Hematopoietic multipotent progenitor cell treated with erythropoietin and hydrocortisone succinate and interleukin-3 and kit ligand, for 17 days (in vitro differentiated cells): ENCODE data around the gene PDIA5.
"Not testable (repeated sequence)": the region's sequence is repeated elsewhere in the genome, so short reads cannot be mapped to it uniquely, and the experiment has no call there.

ENCODE experiments used
- DNase-seq: peaks from one replicate; pipeline ENCODE4 v3.0.0-alpha.2; 2015; ENCODE audit warnings: low spot score

The PDIA5 gene

DNA sequence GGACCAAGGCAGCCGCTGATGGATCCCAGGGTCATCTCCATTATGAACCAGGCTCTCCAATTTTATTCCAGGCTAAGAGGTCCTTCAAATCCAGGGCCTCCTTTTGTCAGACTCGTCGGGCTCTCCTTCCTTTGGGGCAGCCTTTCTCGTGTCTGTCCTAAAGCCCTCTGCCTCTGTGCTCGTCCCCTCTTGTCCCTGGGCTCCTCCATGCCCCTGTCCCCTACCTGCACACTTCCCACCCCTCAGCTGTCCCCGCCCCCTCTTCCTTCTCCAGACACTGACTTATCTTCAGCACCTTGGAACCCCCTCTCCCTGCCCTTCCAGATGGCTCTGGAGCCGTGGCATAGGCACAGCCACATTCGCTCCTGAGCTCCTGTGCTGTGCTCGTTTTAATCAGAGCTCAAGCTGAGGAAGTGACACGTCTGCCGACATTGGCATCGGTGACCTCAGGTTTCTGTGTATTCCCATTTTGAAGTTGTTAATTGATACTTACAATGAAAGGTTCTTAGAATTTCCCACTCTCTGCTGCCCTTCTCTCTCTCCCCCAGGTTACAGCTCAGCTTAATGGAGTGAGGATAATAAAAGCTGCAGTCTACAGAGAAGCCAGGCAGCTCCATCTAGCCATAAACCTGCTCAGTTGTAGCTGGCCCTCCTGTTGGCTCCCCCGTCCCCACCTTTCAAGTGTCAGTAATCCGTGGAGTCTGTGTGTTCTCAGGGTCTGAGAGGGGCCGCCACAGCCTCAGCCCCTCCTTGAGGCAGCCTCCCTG, 83.8 kb downstream of the PDIA5 start:
- no peak for DNase-seq

DNA sequence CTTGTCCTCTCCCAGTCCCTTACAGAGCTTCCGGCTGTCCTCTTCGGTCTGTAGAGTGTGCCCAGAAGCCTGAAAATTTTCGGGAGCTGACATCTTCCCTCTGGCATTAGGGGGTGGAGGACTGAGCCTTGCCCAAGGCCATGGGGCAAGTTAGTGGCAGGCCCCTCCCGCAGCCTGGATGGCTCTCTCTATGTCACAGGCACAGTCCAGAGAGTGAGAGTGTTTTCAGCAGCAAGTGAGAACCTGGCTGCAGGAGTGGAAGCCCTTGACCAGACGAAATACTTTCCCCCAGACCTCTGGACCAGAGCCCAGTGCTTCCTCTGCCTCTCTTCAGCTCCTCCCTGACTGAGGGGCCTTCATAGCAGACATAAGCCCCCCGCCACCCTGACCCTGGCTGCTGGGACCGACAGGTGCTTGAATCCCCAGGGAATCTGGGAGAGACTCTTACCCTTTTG, 84.5 kb downstream of the PDIA5 start:
- DNase-seq, result no peak

DNA sequence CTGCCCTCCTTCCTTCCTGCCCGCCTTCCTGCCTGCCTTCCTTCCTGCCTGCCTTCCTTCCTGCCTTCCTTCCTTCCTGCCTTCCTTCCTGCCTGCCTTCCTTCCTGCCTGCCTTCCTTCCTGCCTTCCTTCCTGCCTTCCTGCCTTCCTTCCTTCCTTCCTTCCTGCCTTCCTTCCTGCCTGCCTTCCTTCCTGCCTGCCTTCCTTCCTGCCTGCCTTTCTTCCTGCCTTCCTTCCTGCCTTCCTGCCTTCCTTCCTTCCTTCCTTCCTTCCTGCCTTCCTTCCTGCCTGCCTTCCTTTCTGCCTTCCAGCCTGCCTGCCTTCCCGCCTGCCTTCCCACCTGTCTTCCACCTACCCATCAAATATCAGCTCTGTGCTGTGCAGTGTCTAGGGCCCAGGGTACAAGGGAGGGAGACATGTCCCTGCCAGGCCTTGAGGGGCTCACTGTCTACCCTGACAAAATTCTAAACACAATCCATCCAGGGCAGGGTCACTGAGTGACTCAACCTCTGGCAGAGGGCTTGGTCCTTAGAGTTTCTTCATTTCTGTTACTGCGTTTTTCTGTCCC, 85.1 kb downstream of the PDIA5 start:
- not testable (repeated sequence) for DNase-seq

DNA sequence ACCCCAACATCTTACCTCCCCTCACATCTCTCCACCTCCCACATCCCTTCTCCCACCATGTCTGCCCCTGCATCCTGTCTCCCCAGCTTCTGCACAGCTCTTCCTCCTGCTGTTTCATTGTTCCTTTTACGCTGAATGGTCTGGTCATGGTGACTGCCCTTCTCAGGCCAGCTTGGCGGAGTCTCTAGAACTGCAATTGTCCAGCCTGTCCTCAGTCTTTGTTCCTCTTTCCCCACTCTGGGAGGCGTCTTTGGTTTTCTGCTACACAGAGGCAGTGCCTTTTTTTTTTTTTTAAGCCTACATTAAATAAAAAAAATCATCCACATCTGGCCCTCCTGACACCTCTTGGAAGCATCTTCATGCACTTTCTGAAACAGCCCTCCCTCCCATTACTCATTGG, 85.9 kb downstream of the PDIA5 start:
- no peak for DNase-seq

DNA sequence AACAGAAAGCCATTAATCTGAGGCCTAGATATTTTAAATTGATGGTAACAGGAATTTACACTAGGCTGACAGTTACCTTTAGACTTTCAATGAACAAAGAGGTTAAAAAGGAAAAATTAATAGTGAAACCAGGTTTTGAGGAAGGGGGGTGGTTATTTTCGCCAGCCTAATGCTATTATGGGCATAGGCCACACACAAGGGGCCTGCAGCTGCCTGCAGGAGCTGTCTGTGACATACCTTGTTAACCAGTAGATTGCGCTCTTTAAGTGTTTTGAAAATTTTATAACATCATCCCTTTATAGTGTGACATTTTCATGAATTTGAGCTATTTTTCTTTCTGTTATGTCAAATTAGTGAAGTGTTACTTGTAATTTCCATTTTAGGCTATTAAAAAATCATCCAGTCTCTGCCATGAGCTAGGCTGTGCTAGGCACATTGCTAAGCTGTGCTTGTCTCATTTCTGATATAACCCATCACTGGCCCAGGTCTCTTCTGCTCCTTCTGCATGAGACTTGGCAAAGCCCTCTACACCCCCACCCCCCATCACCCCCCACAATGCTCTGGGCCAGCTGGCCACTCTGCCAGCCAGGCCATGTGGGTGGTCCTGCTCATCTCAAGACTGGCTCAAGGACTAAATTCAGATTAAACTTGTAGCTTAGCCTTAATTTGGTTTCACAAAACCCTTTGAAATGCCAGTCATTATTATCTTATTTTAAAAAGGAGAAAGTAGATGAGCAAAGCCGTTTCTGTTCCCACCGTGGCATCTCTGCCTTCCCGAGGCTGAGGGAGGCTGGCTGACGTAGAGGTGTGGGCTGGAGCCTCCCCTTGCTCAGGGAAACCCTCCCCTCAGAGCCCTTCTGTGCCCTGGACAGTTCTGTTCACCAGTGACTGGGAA, 86.5 kb downstream of the PDIA5 start:
- DNase-seq, result no peak

DNA sequence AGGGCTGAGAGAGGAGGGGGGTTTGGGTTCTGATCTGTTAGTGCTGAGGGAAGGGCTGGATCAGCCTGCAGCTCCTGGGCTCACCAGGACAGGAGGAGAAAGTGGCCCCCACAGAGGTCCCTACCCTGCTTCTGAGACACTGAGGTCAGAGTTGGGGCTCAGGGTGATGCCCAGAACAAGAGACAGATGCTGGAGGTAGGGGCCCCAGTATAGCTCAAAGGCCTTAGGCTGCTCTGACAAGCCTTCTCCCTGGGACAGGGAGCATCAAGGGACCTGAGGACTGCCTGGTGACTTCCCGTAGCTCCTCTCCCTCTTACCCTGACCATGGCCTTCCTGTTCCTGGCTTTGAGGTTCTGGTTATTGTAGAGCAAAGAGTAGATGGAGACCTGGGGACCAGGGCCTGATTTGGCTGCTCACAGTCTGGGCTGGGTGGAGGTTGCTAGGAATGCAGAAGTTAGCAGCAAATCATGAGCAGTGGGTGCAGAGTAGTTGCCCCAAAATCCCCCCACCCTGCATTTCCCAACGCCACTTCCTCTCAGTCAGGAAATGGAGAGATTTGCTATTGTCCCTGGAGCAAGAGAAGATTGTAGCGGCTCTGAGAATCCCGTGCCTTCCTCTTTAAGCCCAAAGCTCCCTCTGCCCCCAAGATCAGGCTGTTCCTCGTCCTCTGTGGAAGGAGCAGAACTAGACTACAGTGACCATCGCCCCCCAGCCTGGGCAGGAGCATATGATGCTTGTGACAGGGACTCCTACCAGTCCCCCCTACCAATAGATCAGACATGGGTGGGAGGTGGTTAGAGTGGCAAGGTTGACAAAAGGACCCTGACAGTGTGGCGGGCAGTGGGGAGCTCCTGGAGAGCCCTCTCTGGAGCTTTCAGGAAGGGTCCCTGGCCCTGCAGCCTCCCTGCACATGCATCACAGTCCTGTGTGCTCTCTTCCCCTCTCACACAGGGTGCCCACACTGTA, 87.5 kb downstream of the PDIA5 start:
- no peak for DNase-seq

DNA sequence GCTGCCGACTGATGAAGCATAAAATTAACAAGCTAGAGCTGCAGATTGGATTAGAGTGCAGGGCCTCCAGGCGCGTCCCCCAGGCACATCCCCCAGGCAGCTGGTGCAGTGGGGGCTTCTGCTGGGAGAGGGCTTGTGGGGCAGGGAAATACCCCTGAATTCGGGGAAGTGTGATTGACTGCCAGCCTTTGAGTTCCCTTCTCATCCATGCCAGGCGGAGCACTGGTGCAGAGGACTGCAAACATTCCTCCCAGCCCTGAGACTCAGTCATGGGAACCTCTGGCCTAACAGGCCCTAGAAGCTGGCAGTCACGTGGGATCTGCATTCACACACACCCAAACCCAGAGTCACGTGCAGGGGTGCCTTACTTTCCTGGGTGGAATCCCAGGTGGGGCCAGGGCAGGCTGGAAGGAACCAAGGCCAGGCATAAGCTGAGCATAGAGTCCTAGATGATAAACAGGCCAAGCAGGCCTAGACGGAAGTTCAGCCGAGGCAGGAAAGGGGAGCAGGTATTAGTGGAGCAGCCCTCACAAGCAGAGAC, 88.7 kb downstream of the PDIA5 start:
- no peak for DNase-seq

DNA sequence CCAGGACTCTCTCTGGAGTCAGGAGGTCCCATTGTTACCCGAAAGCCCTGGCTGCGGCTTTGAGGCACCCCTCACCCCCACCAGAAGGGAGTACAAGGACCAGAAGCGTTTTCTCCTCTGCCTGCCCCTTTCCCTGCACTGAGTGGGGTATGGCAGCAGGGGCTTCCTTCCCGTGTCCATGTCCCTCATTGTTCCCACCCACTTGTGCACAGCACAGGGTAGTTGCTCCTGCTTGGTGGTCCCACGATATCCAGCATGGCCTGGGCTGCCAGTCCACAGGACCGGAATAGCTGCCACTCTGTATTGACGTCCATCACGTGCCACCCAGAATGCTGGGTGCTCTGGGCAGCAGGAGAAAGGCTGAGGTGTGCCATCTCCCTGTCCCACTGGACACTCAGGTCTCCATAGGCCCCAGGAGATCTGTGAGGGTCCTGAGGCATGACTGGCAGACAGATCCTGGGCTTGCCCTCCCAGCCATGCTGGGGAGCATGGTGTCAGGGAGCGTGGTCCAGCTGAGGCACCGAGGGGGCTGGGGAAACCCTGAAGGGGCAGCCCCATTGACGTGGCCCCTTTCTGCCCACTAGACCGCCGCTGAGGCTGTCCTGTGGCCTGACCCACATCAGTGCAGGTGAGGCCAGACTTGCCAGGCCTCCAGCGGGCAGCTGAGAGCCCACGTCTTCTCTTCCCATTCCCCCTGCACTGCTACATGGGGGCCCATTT, 89.6 kb downstream of the PDIA5 start:
- DNase-seq, result no peak

DNA sequence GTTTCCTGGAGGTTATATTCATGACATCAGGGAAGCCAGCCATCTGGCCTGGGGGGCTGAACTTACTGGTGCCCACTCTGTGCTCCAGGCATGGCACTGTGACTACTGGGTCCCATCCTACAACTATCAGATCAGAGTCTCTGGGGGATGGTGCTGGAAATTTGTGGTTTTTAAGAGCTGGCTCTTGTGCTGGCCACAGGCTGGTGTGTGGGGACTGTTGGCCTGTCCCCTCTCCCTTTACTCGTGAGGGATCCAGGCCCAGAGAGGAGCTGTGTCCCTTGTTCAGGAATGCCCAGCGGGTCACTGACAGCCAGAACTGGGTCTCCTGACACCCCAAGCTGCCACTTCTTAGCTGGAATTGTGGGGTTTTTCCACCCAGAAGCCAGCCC, 90.4 kb downstream of the PDIA5 start:
- DNase-seq, result no peak

DNA sequence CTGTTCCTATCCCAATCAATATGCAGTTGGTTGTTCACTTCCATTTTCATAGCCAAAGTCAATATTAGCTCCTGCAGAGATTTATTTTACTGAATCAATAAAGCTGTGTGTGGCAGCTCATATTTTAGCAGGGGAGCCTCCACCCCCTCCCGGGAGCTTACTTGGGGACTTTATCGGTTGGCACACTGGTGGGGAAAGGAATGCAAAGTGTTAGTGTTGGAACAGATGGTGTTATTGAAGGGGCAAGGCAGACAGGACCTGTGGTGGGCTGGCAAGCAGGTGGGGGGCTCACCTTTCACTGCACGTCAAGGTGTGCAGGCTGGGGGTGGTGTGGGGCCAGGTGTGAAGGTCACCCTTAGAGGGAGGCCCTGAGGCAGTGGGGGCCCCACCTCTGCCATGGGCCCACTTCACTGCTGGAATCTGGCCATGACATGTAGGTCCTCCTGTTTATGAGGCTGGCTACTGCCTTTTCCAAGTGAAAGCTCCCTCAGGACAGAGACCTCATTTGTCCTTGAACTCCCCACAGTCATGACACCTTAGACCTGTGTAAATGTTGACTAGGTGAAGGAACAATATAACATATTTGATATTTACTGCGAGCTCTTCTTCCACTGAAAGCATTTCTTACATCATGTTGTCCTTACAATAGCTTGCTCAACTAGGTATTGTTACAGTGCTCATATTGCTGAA, 90.9 kb downstream of the PDIA5 start:
- no peak for DNase-seq

DNA sequence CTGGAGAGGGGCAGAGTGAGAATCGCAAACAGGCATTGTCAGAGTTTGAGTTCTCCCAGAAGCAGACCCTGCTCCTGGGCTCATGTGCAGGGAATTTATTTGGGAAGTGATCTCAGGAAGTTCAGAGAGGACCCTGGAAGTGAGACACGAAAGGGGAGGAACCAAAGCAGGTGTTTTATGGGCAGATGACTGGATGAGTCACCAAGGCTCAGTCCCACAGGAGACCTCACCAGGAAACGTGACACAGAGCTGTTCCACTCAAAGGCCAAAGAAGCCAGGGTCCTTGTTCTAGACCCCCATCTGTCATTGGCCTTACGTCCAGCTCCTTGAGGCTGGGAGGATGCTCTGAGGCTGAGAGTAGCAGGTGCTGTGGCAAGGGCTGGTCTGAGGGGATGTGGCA, 91.5 kb downstream of the PDIA5 start:
- DNase-seq, result no peak

DNA sequence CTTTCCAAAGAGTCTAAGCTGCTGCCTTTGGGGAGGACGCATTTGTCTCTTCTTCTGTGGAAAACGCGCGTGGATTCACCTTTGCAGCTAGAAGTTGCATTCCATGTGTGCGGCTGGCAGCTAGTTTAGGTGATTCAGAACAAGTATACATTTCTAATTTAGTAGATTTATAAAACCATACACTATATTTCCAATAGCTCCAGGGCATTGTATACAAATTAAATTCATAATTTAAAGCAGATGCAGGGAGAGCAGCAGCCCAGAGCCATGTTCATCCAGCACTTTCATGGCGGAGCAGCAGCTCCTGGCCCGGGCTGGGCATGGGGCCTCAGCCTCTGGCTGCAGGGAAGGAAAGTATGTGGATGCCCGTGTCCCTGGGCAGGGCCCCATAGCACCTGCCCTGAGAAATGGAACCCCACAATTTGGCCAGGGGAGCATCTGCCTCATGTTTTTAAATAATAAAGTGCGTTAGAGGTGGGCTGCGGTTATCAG, 92.1 kb downstream of the PDIA5 start:
- DNase-seq, result no peak

DNA sequence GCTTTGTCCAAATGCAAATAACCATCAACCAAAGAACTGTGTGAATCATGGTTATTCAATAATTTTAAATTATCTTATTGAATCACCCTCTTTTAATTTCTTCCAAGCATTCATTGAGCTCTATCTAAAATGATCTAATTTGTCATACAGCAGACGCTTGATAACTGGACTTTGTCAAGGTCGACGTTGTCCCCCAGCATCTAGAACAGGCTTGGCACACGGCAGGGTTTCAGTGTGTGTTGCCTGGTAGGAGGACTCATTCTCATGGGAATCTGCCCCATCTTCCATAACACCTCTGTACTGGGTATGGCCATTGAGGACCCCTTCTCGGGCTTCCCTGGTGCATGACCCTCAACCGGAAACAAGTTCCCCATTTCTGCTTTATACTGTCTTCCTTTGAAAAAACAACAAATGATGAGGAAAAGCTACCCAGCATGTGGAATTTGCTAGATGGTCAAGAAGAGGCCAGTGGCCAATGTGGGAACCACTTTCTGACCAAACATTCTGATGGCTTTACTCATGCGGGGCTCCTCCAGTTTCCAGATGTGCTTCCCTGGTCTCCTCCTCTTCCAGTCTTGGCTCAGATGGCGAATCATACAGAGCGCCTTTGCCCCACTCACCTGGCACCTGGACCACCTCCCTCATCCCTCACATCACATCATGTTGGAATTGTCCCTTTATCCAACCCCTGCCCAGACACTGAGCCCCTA, 93.3 kb downstream of the PDIA5 start:
- no peak for DNase-seq

DNA sequence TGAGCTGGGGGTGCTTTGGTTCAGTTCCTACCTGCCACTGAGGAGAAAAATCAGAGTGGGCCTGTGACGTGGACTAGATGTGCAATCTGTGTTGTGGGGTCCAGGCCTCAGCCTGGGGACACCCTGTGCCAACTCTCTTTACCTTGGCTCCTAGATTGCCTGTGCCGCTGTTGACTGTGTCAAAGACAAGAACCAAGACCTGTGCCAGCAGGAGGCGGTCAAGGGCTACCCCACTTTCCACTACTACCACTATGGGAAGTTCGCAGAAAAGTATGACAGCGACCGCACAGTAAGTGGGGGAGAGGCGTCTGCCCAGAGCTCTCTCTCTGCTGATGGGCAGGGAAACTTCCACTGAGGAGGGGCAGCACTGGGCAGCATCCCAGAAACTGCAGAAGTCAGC, 94.3 kb downstream of the PDIA5 start:
- DNase-seq, result no peak

DNA sequence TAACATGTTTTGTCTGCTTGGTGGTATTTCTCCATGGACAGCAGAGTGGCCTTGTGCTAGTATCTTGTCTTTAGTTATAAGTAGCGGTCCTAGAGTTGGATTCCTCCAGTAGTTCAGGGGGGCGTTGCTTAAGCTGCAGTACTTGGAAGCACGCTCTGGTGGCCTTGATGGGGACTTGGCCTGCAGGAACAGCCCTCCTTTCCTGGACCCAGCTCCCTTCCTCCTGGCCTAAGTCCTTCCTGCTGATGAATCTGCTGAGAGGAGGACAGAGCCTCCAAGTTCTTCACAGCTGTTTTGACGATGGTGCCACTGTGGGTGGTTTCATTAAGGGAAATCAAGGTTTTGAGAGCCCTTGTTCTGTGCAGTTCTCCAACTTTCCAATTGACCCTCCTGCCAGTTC, 96.3 kb downstream of the PDIA5 start:
- DNase-seq, result no peak

DNA sequence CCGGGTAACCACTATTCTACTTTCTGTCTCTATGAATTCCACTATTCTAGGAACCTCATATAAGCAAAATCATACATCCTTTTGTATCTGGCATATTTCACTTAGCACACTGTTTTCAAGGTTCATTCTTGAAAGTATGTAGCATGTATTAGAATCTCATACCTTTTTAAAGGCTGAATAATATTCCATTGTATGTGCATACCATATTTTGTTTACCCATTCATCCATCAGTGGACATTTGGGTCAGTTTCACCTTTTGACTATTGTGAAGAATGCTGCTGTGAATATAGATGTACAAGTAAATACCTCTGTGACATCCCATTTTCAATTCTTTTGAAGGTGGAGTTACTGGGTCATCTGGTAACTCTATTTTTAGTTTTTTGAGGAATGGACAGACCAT, 98.3 kb downstream of the PDIA5 start:
- no peak for DNase-seq

DNA sequence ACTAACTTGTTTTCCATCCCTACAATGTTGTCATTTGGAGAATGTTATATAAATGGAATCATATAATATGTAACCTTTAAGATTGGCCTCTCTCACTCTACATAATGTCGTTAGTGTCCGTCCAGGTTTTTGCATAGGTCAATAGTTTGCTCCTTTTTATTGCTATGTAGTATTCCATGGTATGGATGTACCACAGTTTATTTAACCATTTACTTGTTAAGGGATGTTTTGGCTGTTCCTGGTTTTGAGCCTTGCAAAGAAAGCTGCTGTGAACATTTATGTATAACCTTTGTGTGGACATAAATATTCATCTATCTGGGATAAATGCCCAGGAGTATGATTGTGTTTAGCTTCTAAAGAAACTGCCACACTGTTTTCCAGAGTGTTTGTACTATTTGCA, 100.9 kb downstream of the PDIA5 start:
- no peak for DNase-seq

DNA sequence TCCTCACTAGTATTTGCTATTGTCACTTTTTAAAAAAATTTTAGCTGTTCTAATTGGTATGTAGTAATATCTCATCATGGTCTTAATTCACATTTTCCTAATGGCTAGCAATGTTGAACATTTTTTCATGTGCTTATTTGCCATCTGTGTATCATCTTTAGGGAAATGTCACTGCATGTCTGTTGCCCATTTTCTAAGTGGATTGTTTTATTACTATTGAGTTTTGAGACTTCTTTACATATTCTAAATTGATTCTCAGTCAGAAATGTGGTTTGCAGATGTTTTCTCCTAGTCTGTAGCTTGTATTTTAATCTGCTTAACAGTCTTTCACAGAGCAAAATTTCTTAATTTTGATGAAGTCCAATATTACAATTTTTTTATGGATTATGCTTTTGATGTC, 101.3 kb downstream of the PDIA5 start:
- DNase-seq, result no peak

DNA sequence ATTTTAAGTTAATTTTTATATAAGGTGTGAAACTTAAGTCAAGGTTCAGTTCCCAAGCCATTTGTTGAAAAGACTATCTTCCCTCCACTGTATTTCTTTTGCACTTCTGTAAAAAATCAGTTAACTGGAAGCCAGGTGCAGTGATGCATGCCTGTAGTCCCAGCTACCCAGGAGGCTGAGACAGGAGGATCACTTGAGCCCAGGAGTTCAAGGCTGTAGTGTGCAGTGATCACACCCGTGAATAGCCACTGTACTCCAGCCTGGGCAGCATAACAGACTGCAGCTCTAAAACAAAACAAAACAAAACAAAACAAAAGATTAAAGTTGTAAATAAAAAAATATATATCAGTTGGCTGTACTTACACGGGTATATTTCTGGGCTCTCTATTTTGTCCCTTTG, 101.8 kb downstream of the PDIA5 start:
- DNase-seq, result no peak
